ENCODE measurements around the gene WDR55. TPM values are rescaled to one million over a fixed set of nuclear protein-coding genes. Genes with fewer than 3 reads are reported as not detected.

The WDR55 gene
- total RNA-seq, 4 donors from 2014 or later: 33.3 to 76.6 (median 36.1) TPM

- intact Hi-C loops (cut with DNase I; ENCODE audit: low total_unique reads): no loop called here
- TF ChIP-seq POLR2A (IDR thresholded peaks at IDR 0.05): no peak
- no peak for TF ChIP-seq EP300 (IDR thresholded peaks at IDR 0.05; ENCODE audit: low read depth)
- no peak for TF ChIP-seq POLR2AphosphoS5 (IDR thresholded peaks at IDR 0.05)
- no peak for TF ChIP-seq CTCF (IDR thresholded peaks at IDR 0.05)
- in situ Hi-C loops (cut with MboI; ENCODE audit: low pct_ligation_motif_present in 1 of 4, low pct_unique_long_range_greater_than_20kb in 1 of 4, low sequenced_read_pairs in 3 of 4): loop anchor here in 1 of 4 donors (25.0 kb wide), 2 partner anchors 111 to 286 kb away; partner anchors contain the start of genes APBB3, SLC35A4 and SRA1
- no peaks in the 10 kb centered on the region for H3K27me3 ChIP-seq
- H3K4me3 ChIP-seq: peak within 1 kb of the TSS in 1 of 4 donors; percentile 12
- no peaks in the 10 kb centered on the region for H3K9me3 ChIP-seq
- peaks cover 0 to 43% (median 16%) of the 10 kb centered on the region in 4 donors for H3K36me3 ChIP-seq
- 91 to 93% methylated on average over 14 to 42 of the region's 45 CpGs for WGBS, 2 donors (ENCODE audit: low coverage in 1 of 2)
- peaks cover 0 to 7% (median 2%) of the 10 kb centered on the region in 4 donors for H3K4me1 ChIP-seq
- H3K27ac ChIP-seq: peak within 1 kb of the TSS in 3 of 4 donors; percentile 18 to 47 (median 41)
- no peak for DNase-seq
Measured at GRCh38 chr5:140673187-140673976, 8.7 kb downstream of the WDR55 start, which contains the start of gene DND1. Gene DND1, minus strand, starts transcription at chr5:140673576. Its CDS starts 34 bp downstream, at chr5:140673542.

GRCh38 chr5:140674211-140674610, 9.5 kb downstream of the WDR55 start:
- Histone ChIP-seq H3K27me3 (no peaks in the 10 kb centered on the region), H3K36me3 (peaks cover 0 to 41% (median 12%) of the 10 kb centered on the region in 4 donors), H3K27ac (no peak overlapping the region), H3K4me3 (no peak overlapping the region), H3K4me1 (peaks cover 0 to 7% (median 2%) of the 10 kb centered on the region in 4 donors), H3K9me3 (no peaks in the 10 kb centered on the region)
- TF ChIP-seq EP300 (IDR thresholded peaks at IDR 0.05; ENCODE audit: low read depth) (no peak), POLR2AphosphoS5 (IDR thresholded peaks at IDR 0.05) (no peak), CTCF (IDR thresholded peaks at IDR 0.05) (no peak), POLR2A (IDR thresholded peaks at IDR 0.05) (no peak)
- no peak for DNase-seq
- 80 to 92% methylated on average over 1 to 2 of the region's 2 CpGs for WGBS, 2 donors (ENCODE audit: low coverage in 1 of 2)
- in situ Hi-C loops (cut with MboI; ENCODE audit: low pct_ligation_motif_present in 1 of 4, low pct_unique_long_range_greater_than_20kb in 1 of 4, low sequenced_read_pairs in 3 of 4) (loop anchor here in 1 of 4 donors (25.0 kb wide), 2 partner anchors 112 to 287 kb away; partner anchors contain the start of genes APBB3, SLC35A4 and SRA1), intact Hi-C loops (cut with DNase I; ENCODE audit: low total_unique reads) (no loop called here)

GRCh38 chr5:140674629-140675028, 9.9 kb downstream of the WDR55 start:
- Histone ChIP-seq H3K36me3 (peaks cover 0 to 40% (median 10%) of the 10 kb centered on the region in 4 donors), H3K9me3 (no peaks in the 10 kb centered on the region), H3K4me1 (peaks cover 0 to 7% (median 2%) of the 10 kb centered on the region in 4 donors), H3K27ac (no peak overlapping the region), H3K27me3 (no peaks in the 10 kb centered on the region), H3K4me3 (no peak overlapping the region)
- WGBS, 2 donors (ENCODE audit: low coverage in 1 of 2): 97% methylated on average over 4 of the region's 4 CpGs; no CpG with 5 or more reads in 1 of the 2 donors
- in situ Hi-C loops (cut with MboI; ENCODE audit: low pct_ligation_motif_present in 1 of 4, low pct_unique_long_range_greater_than_20kb in 1 of 4, low sequenced_read_pairs in 3 of 4) (loop anchor here in 2 of 4 donors (25.0 kb wide), 3 partner anchors 112 to 287 kb away; partner anchors contain the start of genes ANKHD1 (in 1 of the 2), APBB3 (in 1 of the 2), SLC35A4 (in 1 of the 2) and SRA1 (in 1 of the 2)), intact Hi-C loops (cut with DNase I; ENCODE audit: low total_unique reads) (no loop called here)
- no peak for DNase-seq
- TF ChIP-seq POLR2A (IDR thresholded peaks at IDR 0.05) (no peak), POLR2AphosphoS5 (IDR thresholded peaks at IDR 0.05) (peak in 1 of 3 donors; percentile 3)

GRCh38 chr5:140677947-140678346, 13.2 kb downstream of the WDR55 start:
- intact Hi-C loops (cut with DNase I; ENCODE audit: low total_unique reads): no loop called here
- peaks cover 0 to 12% (median 0%) of the 10 kb centered on the region in 4 donors for H3K4me1 ChIP-seq
- H3K9me3 ChIP-seq: no peaks in the 10 kb centered on the region
- peaks cover 0 to 34% (median 7%) of the 10 kb centered on the region in 4 donors for H3K36me3 ChIP-seq
- TF ChIP-seq POLR2AphosphoS5 (IDR thresholded peaks at IDR 0.05) (no peak), EP300 (IDR thresholded peaks at IDR 0.05; ENCODE audit: low read depth) (no peak), POLR2A (IDR thresholded peaks at IDR 0.05) (no peak), CTCF (IDR thresholded peaks at IDR 0.05) (no peak)
- in situ Hi-C loops (cut with MboI; ENCODE audit: low pct_ligation_motif_present in 1 of 4, low pct_unique_long_range_greater_than_20kb in 1 of 4, low sequenced_read_pairs in 3 of 4): loop anchor here in 1 of 4 donors (25.0 kb wide), 1 partner anchor 266 kb away; the partner anchor contains the start of gene ANKHD1
- no peak overlapping the region for H3K4me3 ChIP-seq
- WGBS, 2 donors (ENCODE audit: low coverage in 1 of 2): 97 to 100% methylated on average over 1 to 3 of the region's 3 CpGs
- DNase-seq: no peak
- H3K27me3 ChIP-seq: no peaks in the 10 kb centered on the region
- H3K27ac ChIP-seq: no peak overlapping the region
